Measurements from ENCODE around the gene DBI.
"Not testable (repeated sequence)": the region's sequence is repeated elsewhere in the genome, so short reads cannot be mapped to it uniquely, and the experiment has no call there.

DBI gene

DNA sequence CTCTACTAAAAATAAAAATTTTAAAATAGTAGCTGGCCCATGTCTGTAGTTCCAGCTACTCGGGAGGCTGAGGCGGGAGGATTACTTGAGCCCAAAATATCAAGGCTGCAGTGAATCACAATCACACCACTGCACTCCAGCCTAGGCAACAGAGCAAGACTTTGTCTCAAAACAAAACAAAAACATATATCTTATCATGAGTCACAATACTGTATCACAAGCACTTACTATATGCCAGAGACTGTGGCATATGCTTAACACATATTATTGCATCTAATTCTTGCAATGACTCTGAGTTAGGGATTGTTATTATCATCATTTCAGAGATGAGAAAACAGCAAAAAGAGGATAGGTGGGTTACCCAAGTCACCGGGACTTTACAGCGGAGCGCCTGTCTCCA lies 35.3 kb downstream of the DBI start:
- DNase-seq (ENCODE audit: low read depth) = no peak

DNA sequence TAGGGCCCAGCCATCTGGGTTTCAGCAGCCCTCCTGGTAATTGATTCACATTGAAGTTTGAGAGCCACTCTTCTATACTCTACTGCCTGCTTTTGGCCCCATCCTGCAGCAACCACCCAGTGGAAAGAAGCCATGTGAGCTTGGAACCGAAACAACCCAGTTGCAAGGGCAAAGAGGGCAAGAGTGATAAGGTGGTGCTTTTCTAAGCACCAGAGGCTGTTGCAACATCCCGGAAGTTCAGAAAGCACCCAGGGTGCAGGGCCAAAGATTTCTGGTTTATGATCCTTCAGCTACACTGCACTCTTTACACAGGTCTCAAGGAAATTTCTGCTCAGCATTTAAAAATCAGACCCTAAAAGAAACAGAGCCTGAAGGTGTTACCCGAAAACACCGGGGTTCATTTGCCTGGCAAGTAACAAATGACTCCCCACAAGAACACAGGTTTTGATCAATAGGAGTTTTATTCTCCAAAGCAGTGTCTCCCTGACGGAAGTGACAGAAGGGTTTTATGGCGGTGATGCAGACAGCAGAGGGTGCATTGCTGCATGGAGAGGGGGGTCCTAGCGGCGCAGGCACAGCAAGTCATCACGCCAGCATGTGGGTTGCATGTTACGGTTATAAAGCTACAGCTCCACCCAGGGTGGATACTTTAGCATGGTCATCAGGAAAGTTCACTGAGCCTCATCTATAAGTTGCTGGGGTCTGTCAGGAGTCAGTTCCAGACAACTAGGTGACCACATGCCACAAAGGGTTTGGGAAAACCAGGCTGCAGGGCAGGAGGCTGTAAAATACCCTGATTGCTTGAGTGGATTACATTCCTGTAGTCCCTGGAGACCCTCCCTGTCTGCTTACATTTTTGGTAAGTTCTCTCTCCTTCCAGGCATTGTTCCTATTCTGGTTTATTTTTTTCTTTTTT lies 36.1 kb downstream of the DBI start:
- no peak for DNase-seq (ENCODE audit: low read depth)

DNA sequence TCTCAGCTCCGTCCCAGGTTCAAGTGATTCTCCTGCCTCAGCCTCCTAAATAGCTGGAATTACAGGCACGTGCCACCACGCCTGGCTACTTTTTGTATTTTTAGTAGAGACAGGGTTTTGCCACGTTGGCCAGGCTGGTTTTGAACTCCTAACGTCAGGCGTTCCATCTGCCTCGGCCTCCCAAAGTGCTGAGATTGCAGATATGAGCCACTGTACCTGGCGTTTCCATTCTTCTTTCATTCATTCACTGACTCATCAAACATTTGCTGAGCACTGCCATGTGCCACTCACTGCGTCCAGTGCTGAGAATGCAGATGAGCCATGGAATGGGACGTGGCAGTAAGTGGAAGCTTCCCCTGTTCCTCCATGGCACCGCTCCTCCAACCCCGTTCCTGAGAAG lies 36.8 kb downstream of the DBI start:
- not testable (repeated sequence) for DNase-seq (ENCODE audit: low read depth)

DNA sequence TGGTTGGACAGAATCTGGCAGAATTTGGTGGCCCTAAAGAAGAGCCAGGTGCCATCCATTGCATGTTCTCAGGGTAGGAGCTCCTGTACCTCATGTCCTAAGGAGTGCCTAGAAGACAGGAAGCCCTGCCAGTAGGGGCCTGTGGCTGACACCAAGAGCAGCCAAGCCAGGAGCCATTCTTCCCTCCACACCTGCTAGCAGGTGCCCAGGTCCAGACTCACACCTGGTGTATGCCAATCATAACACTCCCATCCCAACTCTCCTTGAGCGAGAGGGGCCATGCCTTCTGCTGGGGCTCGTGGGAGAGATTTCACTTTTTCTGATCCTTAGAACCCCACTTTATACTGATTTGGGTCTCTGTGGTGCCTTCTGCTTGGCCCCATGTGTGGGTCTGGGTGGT lies 38.4 kb downstream of the DBI start:
- no peak for DNase-seq (ENCODE audit: low read depth)

DNA sequence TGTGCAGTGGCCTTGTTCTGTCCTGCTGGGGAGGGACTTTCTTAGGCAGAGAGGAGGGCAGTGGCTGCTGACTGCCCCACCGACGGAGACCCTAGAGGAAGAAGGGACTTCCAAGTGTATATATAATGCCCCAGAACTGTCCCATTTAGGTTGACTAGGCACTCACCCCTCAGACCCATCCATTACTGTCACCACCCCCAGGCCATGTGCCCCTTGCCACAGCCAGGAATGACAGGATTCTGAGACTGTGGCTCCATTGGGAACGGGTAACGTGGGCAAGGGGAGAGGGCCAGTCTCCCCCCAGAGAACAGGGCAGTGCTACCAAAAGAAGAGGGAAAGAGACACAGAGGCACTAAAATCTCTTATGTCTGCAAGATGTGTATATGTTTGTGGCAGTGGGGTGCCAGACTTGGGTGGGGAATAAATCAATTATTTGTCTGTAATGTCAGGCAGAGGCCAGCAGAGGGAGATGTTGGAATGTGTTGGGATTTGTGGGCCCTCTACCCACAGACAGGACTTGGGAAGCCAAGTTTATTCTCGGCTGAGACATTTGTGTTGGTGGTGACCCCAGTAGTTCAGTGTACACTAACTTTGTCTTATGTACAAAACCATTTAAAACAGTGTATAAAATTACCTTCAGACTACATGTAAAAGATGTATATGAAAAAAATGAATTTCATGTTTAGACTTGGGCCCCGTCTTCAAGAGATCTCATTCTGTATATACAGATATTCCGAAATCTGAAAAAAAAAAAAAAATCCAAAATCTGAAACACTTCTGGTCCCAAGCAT lies 40.8 kb downstream of the DBI start:
- DNase-seq (ENCODE audit: low read depth) = no peak

DNA sequence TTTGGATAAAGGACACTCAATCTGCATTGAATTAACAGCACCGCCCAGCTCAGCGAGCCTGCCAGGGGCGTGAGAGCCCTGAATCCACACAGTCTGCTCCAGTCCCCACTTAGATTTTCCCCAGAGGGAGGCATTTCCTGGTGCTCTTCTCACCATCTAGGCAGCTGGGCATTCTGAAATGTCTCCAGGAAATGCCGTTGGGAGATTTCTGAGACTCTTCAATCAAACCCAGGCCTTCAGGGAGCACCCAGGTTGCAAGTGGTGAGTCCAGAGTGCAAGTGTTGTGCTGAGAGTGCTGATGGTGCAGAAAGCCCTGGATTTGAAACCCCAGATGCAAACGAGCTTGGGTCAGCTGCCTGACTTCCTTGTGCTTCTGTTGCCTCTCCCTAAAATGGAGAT lies 41.4 kb downstream of the DBI start:
- no peak for DNase-seq (ENCODE audit: low read depth)

DNA sequence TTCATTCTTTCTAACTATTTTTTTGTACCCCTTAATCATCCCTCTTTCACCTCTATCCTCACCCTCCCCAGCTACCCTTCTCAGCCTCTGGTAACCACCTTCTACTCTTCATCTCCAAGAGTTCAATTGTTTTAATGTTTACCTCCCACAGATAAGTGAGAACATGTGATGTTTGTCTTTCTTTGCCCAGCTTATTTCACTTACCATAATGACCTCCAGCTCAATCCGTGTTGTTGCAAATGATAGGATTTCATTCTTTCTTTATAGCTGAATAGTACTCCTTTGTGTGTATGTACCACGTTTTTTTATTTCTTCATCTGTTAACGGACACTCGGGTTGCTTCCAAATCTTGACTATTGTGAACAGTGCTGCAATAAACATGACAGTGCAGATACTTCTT lies 42.7 kb downstream of the DBI start:
- no peak for DNase-seq (ENCODE audit: low read depth)

DNA sequence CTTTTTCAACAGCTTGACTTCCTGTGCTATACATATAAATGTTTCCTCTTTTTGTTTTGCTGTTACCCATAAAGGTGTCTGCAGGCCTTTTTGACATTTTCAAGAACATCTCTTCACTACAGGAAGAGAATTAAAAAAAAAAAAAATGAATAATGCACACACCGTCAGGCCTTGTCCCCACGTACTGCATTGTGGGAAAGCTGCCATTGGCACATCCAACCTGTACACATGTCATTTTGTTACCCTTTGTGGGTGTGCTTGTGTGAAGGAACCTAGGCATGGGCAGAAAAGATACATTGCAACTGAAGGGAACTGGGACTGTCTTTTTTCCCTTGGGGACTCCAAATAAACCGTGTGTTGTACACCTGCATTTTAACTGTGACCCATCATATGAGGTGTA lies 48.1 kb downstream of the DBI start:
- DNase-seq (ENCODE audit: low read depth) = no peak

DNA sequence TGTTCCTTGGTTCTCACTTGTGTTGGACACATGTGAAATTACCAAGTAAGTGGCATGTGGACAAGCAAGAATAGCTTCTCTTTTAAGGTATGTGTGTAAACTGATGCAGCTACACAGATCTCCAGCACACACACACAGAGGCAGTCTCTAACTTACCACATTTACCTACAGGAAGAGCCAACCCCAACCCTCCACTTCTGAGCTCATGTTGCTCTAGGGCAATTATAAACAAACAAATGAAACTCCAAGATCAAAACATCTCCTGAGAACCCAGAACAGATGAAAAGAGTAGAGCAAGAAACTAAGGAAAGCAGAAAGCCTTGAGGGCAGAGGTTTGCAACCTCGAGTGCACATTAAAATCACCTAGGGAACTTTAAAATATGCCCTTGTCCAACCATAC lies 48.9 kb downstream of the DBI start:
- DNase-seq (ENCODE audit: low read depth) = no peak

DNA sequence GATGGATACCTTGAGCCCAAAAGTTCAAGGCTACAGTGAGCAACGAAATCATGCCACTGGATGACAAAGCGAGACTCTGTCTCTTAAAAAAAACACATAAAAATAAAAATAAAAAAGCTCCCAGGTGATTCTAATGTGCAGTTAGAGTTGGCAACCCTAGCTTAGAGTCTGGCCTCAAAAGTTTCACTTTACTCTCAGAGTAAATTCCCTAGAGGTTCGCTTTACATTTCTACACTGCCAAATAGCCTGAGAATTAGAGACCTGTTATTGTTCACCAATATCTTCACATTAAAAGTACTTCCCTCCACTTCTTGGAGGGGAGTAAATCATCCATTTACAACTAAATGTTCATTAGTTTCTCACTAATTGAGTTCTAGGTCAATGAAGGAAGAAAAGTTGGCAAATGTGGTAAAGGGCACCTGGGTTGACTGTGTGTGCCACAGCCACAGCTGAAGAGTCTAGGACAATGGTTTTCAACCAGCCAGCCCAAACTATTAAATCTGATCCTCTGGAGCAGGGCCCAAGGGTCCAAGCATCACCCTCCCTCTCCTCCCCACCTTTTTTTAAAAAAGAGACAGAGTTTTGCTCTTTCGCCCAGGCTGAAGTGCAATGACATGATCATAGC lies 49.6 kb downstream of the DBI start:
- no peak for DNase-seq (ENCODE audit: low read depth)

DNA sequence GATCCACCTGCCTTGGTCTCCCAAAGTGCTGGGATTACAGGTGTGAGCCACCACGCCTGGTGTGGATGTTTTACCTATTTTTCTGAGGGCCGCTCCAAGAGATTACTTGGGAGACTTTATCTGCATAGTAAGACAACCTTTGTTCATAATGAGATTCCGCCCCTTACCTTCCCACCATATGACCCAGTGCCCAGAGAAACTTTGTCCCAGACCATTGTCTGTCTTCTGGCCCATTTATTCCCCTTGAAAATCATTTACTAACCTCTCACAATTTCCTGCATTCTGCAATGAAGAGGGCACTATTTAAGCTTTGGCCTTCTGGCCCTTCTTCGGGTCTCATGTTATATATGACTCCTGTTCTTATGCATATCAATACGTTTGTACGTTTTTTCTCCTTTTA lies 51.1 kb downstream of the DBI start:
- no peak for DNase-seq (ENCODE audit: low read depth)

DNA sequence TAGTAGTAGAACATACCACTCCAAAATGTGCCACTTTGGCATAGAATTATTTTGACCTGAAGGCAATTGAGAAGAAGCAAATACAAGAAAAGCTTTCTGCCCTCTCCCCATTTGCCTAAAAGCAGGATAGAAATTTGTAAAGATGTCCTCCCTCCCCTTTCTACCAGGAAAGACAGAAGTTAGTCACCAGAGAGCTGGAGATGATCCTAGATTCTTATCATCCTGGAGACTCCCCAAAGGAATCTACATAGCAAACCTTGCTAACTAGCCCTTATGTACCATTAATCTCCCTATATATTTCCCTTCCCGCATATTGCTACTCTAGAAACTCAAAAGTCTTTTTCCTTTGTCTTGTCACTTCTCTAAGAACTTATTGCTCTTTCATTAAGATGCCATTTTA lies 52.3 kb downstream of the DBI start:
- DNase-seq (ENCODE audit: low read depth) = no peak

DNA sequence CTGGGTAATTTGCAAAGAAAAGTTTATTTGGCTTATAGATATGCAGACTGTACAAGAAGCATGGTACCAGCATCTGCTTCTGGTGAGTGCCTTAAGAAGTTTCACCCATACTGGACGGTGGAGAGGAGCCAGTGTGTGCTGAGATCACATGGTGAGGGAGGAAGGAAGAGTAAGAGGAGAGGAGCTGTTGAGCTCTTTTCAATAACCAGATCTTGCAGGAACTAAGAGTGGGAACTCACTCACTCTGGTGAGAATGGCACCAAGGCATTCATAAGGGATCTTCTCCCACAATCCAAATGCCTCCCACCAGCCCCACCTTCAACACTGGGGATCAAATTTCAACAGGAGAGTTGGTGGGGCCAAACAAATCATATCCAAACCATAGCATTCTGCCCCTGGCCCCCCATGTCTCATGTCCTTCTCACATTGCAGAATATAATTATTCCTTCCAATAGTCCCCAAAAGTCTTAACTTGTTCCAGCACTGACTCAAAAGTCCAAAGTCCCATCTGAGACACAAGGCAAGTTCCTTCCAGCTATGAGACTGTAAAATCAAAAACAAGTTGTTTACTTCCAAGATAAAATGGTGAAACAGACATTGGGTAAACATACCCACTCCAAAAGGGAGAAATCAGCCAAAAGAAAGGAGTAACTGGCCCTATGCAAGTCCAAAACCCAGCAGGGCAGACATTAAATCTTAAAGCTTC lies 53.2 kb downstream of the DBI start:
- DNase-seq (ENCODE audit: low read depth) = no peak

DNA sequence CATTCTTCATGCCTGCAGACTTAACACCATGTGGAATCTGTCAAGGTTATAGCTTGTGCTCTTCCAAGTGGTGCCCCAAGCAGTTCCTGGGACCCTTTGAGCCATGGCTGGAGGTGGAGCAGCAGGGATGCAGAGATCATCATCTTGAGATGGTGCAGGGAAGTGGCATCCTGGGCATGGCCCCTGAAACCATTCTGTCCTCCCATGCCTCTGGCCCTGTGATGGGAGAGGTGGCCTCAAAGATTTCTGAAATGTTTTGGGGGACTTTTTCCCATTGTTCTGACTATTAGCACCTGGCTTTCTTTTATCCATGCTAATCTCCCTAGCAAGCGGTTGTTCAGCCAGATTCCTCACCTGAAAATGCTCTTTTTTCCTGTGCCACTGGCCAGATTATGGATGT lies 54.5 kb downstream of the DBI start:
- no peak for DNase-seq (ENCODE audit: low read depth)

DNA sequence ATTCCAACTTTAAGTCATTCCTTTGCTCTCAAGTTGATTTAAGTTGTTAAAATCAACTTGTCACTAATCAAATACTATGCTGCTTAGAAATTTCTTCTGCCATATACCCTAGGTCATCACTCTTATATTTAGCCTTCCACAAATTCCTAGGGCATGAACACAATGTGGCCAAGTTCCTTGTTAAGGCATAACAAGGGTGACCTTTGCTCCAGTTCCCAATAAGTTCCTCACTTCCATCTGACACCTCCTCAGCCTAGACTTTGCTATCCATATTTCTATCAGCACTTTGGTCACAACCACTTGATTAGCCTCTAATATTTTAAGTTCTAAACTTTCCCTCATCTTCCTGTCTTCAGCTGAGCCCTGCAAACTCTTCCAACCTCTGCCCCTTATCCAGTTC lies 55.0 kb downstream of the DBI start:
- no peak for DNase-seq (ENCODE audit: low read depth)

All from T follicular helper cell (primary cell).